PC-3 (cell line): ENCODE data around the gene GKN1. TPM values are rescaled to one million over a fixed set of nuclear protein-coding genes. Genes with fewer than 3 reads are reported as not detected.

Experiments used
- ATAC-seq: fragments of 200-7000 bp; cut with Tn5 transposase; 2 replicates; pipeline ENCODE4 v1.9.1; 2020; ENCODE audit warnings: mild to moderate bottlenecking, moderate library complexity
- BruUV-seq: library from RNA; stranded (reverse); fragments of 400-500 nt; replicated peaks from 2 replicates; lab custom pipeline; 2021; lab: Mats Ljungman, UMichigan
- CTCF ChIA-PET: fragments of 300-600 bp; sonication (Branson Sonifier 250); formaldehyde crosslinking; loops from one replicate; lab custom pipeline; 2022; ENCODE audit warnings: antibody characterized with exemption; lab: Charles Lee
- POLR2A ChIA-PET: fragments of 300-600 bp; sonication (Branson Sonifier 250); formaldehyde crosslinking; loops from one replicate; lab custom pipeline; 2022; ENCODE audit warnings: antibody characterized with exemption; ENCODE audit not compliant: unreplicated experiment; lab: Charles Lee
- DNase-seq: peaks from one replicate; pipeline ENCODE4 v3.0.0-alpha.2; 2015
- H2AFZ ChIP-seq: fragments of 300-600 bp; sonication (generic); 2 replicates; pipeline ENCODE4 v1.6.0; 2016; ENCODE audit warnings: antibody characterized with exemption, low read length
- H3F3A ChIP-seq: fragments of 300-600 bp; sonication (generic); one replicate; pipeline ENCODE4 v1.6.0; 2017; ENCODE audit warnings: antibody characterized with exemption, low read length, control low read depth, mild to moderate bottlenecking; ENCODE audit not compliant: unreplicated experiment
- H3K27ac ChIP-seq: fragments of 300-600 bp; sonication (generic); 2 replicates; pipeline ENCODE4 v1.5.1; 2016; ENCODE audit warnings: mild to moderate bottlenecking, low read length
- H3K27me3 ChIP-seq: fragments of 300-600 bp; sonication (generic); 2 replicates; pipeline ENCODE4 v1.6.1; 2016; ENCODE audit warnings: low read length, mixed read lengths
- H3K36me3 ChIP-seq: fragments of 300-600 bp; sonication (generic); 2 replicates; pipeline ENCODE4 v1.6.1; 2016; ENCODE audit warnings: low read depth, mixed run types, low read length, mixed read lengths
- H3K4me1 ChIP-seq: fragments of 300-600 bp; sonication (generic); 2 replicates; pipeline ENCODE4 v1.5.1; 2016; ENCODE audit warnings: low read length; ENCODE audit not compliant: insufficient read depth
- H3K4me2 ChIP-seq: fragments of 300-600 bp; sonication (generic); 2 replicates; pipeline ENCODE4 v1.6.0; 2016; ENCODE audit warnings: low read length
- H3K4me3 ChIP-seq: fragments of 300-600 bp; sonication (generic); 2 replicates; pipeline ENCODE4 v1.5.1; 2016; ENCODE audit warnings: mild to moderate bottlenecking, low read length, mixed read lengths
- H3K79me2 ChIP-seq: fragments of 300-600 bp; sonication (generic); 2 replicates; pipeline ENCODE4 v1.6.1; 2017; ENCODE audit warnings: low read length, mixed read lengths
- H3K9ac ChIP-seq: fragments of 300-600 bp; sonication (generic); 2 replicates; pipeline ENCODE4 v1.6.0; 2016; ENCODE audit warnings: mild to moderate bottlenecking, low read length
- H3K9me2 ChIP-seq: fragments of 300-600 bp; sonication (generic); replicated peaks from 2 replicates; pipeline ENCODE4 v1.6.1; 2016; ENCODE audit warnings: mixed run types, low read length, mixed read lengths
- H3K9me3 ChIP-seq: fragments of 300-600 bp; sonication (generic); 2 replicates; pipeline ENCODE4 v1.6.1; 2016; ENCODE audit warnings: low read length, mixed read lengths
- H4K20me1 ChIP-seq: fragments of 300-600 bp; sonication (generic); 2 replicates; pipeline ENCODE4 v1.6.1; 2016; ENCODE audit warnings: low read length, mixed read lengths
- CTCF ChIP-seq: fragments of 300-600 bp; sonication (generic); conservative IDR thresholded peaks from 2 replicates; pipeline ENCODE4 v1.5.1; 2017; ENCODE audit warnings: antibody characterized with exemption, low read depth, mild to moderate bottlenecking, low read length
- EZH2 ChIP-seq: fragments of 300-600 bp; sonication (generic); IDR thresholded peaks from one replicate; pipeline ENCODE4 v1.6.1; 2017; ENCODE audit warnings: antibody characterized with exemption, mild to moderate bottlenecking, low read length; ENCODE audit not compliant: unreplicated experiment
- EZH2phosphoT487 ChIP-seq: fragments of 300-600 bp; sonication (generic); IDR thresholded peaks from 2 replicates; pipeline ENCODE4 v1.6.1; 2018; ENCODE audit warnings: mild to moderate bottlenecking, antibody characterized with exemption, low read length, borderline replicate concordance
- intact Hi-C: fragments of 100-400 bp; cut with micrococcal nuclease; formaldehyde crosslinking; loops from 2 replicates; pipeline ENCODE4 v1.9.0; 2023
- total RNA-seq: library from RNA; depleted of rRNA; stranded (reverse); fragments of >200 nt; gene quantifications from 2 replicates; pipeline ENCODE4 v1.2.3, GENCODE V29; 2014

GKN1 gene
- total RNA-seq, 1 experiment from 2014 or later: not detected

GRCh38 chr2:68942827-68943226 lies 31.6 kb upstream of the GKN1 start:
- Histone ChIP-seq H2AFZ (no peak overlapping the region), H3K79me2 (no peaks in the 10 kb centered on the region), H3K36me3 (no peaks in the 10 kb centered on the region), H3K9ac (no peak overlapping the region), H3K4me1 (peaks cover 10% of the 10 kb centered on the region; the same call in 1 of the 2 replicates), H3K9me2 (no peaks in the 10 kb centered on the region), H3F3A (no peaks in the 10 kb centered on the region), H3K9me3 (no peaks in the 10 kb centered on the region), H3K4me2 (peak overlapping the region; percentile 51; the same call in 1 of the 2 replicates), H3K4me3 (no peak overlapping the region), H3K27ac (no peak overlapping the region), H3K27me3 (no peaks in the 10 kb centered on the region), H4K20me1 (no peaks in the 10 kb centered on the region)
- TF ChIP-seq CTCF (no peak), EZH2phosphoT487 (no peak), EZH2 (no peak)
- intact Hi-C loops: loop anchor here (1.0 to 2.0 kb wide), 2 partner anchors 70 to 364 kb away; partner anchors contain the start of gene ANTXR1
- ChIA-PET CTCF (interaction anchor here (0.5 to 1.5 kb wide), 6 partner anchors 70 to 554 kb away, joined by 3 to 8 read pairs (median 4); partner anchors contain the start of gene ANTXR1), POLR2A (no interaction called here)
- no TSS peak for BruUV-seq
- ATAC-seq (no peak), DNase-seq (peak; percentile 17)

GRCh38 chr2:68943581-68944568 lies 30.6 kb upstream of the GKN1 start:
- peak overlapping the region; percentile 95 for H2AFZ ChIP-seq
- peaks cover 10% of the 10 kb centered on the region; the same call in 1 of the 2 replicates for H3K4me1 ChIP-seq
- H3K4me3 ChIP-seq: no peak overlapping the region
- ChIA-PET CTCF (interaction anchor here (0.5 to 1.5 kb wide), 7 partner anchors 17 to 553 kb away, joined by 3 to 8 read pairs (median 4); partner anchors contain the start of gene ANTXR1), POLR2A (no interaction called here)
- H3K27ac ChIP-seq: no peak overlapping the region
- peak overlapping the region; percentile 51 for H3K4me2 ChIP-seq
- no peaks in the 10 kb centered on the region for H4K20me1 ChIP-seq
- TF ChIP-seq EZH2phosphoT487 (no peak), CTCF (peak; percentile 88)
- peak overlapping the region; percentile 59 for H3K9ac ChIP-seq
- intact Hi-C loops: loop anchor here (1.0 to 2.0 kb wide), 2 partner anchors 69 to 363 kb away; partner anchors contain the start of gene ANTXR1
- no peaks in the 10 kb centered on the region for H3K36me3 ChIP-seq
- H3K9me2 ChIP-seq: no peaks in the 10 kb centered on the region
- no peaks in the 10 kb centered on the region for H3K9me3 ChIP-seq
- peak; percentile 89 for DNase-seq
- peak; percentile 93 for ATAC-seq
- no peaks in the 10 kb centered on the region for H3K79me2 ChIP-seq
- no peaks in the 10 kb centered on the region for H3K27me3 ChIP-seq
- H3F3A ChIP-seq: no peaks in the 10 kb centered on the region
- no TSS peak for BruUV-seq
